Cardiac muscle cell (in vitro differentiated cells and primary cell): Measurements from ENCODE around the gene AASDH. TPM values are rescaled to one million over a fixed set of nuclear protein-coding genes. Genes with fewer than 3 reads are reported as not detected.

Experiments used
- DNase-seq, 2 donors: peaks; one replicate each; pipeline versions ENCODE4 v3.0.0 to v3.0.0-alpha.2; 2010 to 2017; ENCODE audit warnings: low read depth in 1 of 2, low spot score in 1 of 2
- H3K27ac ChIP-seq: fragments of 200-600 bp; sonication (generic); 2 replicates; pipeline ENCODE4 v1.5.1; 2016
- H3K27me3 ChIP-seq: fragments of 200-600 bp; sonication (generic); 2 replicates; pipeline ENCODE4 v1.6.0; 2016; ENCODE audit warnings: control low read depth
- H3K36me3 ChIP-seq: fragments of 200-600 bp; sonication (generic); 2 replicates; pipeline ENCODE4 v1.5.1; 2016; ENCODE audit warnings: control low read depth
- H3K4me1 ChIP-seq: fragments of 200-600 bp; sonication (generic); 2 replicates; pipeline ENCODE4 v1.8.1; 2017; ENCODE audit warnings: low read depth, mild to moderate bottlenecking, mixed run types
- H3K4me3 ChIP-seq: fragments of 200-600 bp; sonication (generic); 2 replicates; pipeline ENCODE4 v1.5.1; 2016; ENCODE audit warnings: mild to moderate bottlenecking
- H3K9me3 ChIP-seq: fragments of 200-600 bp; sonication (generic); 2 replicates; pipeline ENCODE4 v1.5.1; 2017; ENCODE audit warnings: low read depth, mild to moderate bottlenecking, control low read depth
- CTCF ChIP-seq: IDR thresholded peaks from 2 replicates; pipeline ENCODE4 v1.5.1; 2012; ENCODE audit warnings: low read depth, mild to moderate bottlenecking, low read length
- polyA plus RNA-seq: library from polyadenylated mRNA; unstranded; fragments of >200 nt; fragmentation: Nextera tagmentation; extraction: Ambion mirVana; gene quantifications from 2 replicates; pipeline ENCODE4 v1.2.1, GENCODE V29; 2016
- total RNA-seq: library from RNA; depleted of rRNA; stranded (reverse); fragments of >200 nt; gene quantifications from 2 replicates; pipeline ENCODE4 v1.2.3, GENCODE V29; 2016

AASDH gene
- total and polyA plus RNA-seq, 2 experiments from 2014 or later, result 8.4 to 15.7 TPM

- no peaks in the 10 kb centered on the region for H3K27me3 ChIP-seq
- no peak for TF ChIP-seq CTCF
- H3K9me3 ChIP-seq, result no peaks in the 10 kb centered on the region
- H3K36me3 ChIP-seq, result no peaks in the 10 kb centered on the region
- H3K4me3 ChIP-seq, result no peak overlapping the region
- H3K27ac ChIP-seq, result no peak overlapping the region
- no peaks in the 10 kb centered on the region for H3K4me1 ChIP-seq
- no peak for DNase-seq
Measured at GRCh38 chr4:56313132-56313531, 74.2 kb downstream of the AASDH start.

- Histone ChIP-seq H3K4me3 (no peak overlapping the region), H3K4me1 (no peaks in the 10 kb centered on the region), H3K36me3 (no peaks in the 10 kb centered on the region), H3K9me3 (no peaks in the 10 kb centered on the region), H3K27ac (no peak overlapping the region), H3K27me3 (no peaks in the 10 kb centered on the region)
- no peak for DNase-seq
- no peak for TF ChIP-seq CTCF
Measured at GRCh38 chr4:56311299-56311975, 75.9 kb downstream of the AASDH start.

GRCh38 chr4:56310401-56311125 lies 76.7 kb downstream of the AASDH start:
- H3K27me3 ChIP-seq, result no peaks in the 10 kb centered on the region
- no peaks in the 10 kb centered on the region for H3K9me3 ChIP-seq
- TF ChIP-seq CTCF, result no peak
- H3K4me1 ChIP-seq, result no peaks in the 10 kb centered on the region
- H3K4me3 ChIP-seq, result no peak overlapping the region
- H3K36me3 ChIP-seq, result no peaks in the 10 kb centered on the region
- no peak for DNase-seq
- no peak overlapping the region for H3K27ac ChIP-seq

GRCh38 chr4:56308384-56308783 lies 78.9 kb downstream of the AASDH start:
- Histone ChIP-seq H3K9me3 (no peaks in the 10 kb centered on the region), H3K36me3 (no peaks in the 10 kb centered on the region), H3K27ac (no peak overlapping the region), H3K4me1 (no peaks in the 10 kb centered on the region), H3K27me3 (no peaks in the 10 kb centered on the region), H3K4me3 (no peak overlapping the region)
- no peak for TF ChIP-seq CTCF
- no peak for DNase-seq

- H3K27me3 ChIP-seq, result no peaks in the 10 kb centered on the region
- H3K4me1 ChIP-seq, result no peaks in the 10 kb centered on the region
- TF ChIP-seq CTCF, result no peak
- no peak overlapping the region for H3K27ac ChIP-seq
- no peaks in the 10 kb centered on the region for H3K9me3 ChIP-seq
- no peak overlapping the region for H3K4me3 ChIP-seq
- no peak for DNase-seq
- H3K36me3 ChIP-seq, result no peaks in the 10 kb centered on the region
Measured at GRCh38 chr4:56307423-56307822, 79.9 kb downstream of the AASDH start.
